Thyroid gland (tissue), 4 donors: ENCODE data around the gene RELCH. TPM values are rescaled to one million over a fixed set of nuclear protein-coding genes. Genes with fewer than 3 reads are reported as not detected.

Source experiments
- DNase-seq, 2 donors: peaks; one replicate each; pipeline ENCODE4 v3.0.0-alpha.2; 2019
- H3K27ac ChIP-seq, 3 donors: fragments of 200-600 bp; sonication (generic); 1 replicate in 2 of 3; 2 replicates in 1 of 3; pipeline ENCODE4 v1.5.1; 2016 to 2019; ENCODE audit warnings: mild to moderate bottlenecking in 1 of 3, moderate library complexity in 1 of 3
- H3K27me3 ChIP-seq: fragments of 200-600 bp; sonication (generic); one replicate; pipeline ENCODE4 v1.5.1; 2019
- H3K36me3 ChIP-seq, 2 donors: fragments of 200-600 bp; sonication (generic); one replicate each; pipeline ENCODE4 v1.5.1; 2016 to 2019
- H3K4me1 ChIP-seq, 2 donors: fragments of 200-600 bp; sonication (generic); one replicate each; pipeline ENCODE4 v1.5.1; 2017 to 2019
- H3K4me3 ChIP-seq, 3 donors: fragments of 200-600 bp; sonication (generic); replicated peaks in 1 of 3; 1 replicate in 2 of 3; 2 replicates in 1 of 3; pipeline ENCODE4 v1.5.1; 2016; ENCODE audit warnings: mild to moderate bottlenecking in 1 of 3
- H3K9me3 ChIP-seq: fragments of 200-600 bp; sonication (generic); one replicate; pipeline ENCODE4 v1.5.1; 2017
- POLR2A ChIP-seq, 2 donors: fragments of 450-650 bp; IDR thresholded peaks; one replicate each; pipeline ENCODE4 v1.6.1; 2017; ENCODE audit warnings: antibody characterized with exemption in 2 of 2, mild to moderate bottlenecking in 2 of 2, moderate library complexity in 1 of 2
- WGBS, 2 donors: methylation state at CpG; one replicate each; pipeline ENCODE4 v1.1.5; 2017; 5-methylcytosine and 5-hydroxymethylcytosine counted together
- intact Hi-C: fragments of 100-400 bp; cut with DNase I; formaldehyde crosslinking; loops from one replicate; pipeline ENCODE4 v1.15.1; 2023
- small RNA-seq: library from RNA; depleted of rRNA; stranded (forward); fragments of <200 nt; gene quantifications from one replicate; pipeline ENCODE3, GENCODE V24; 2016
- total RNA-seq, 4 donors: library from RNA; depleted of rRNA; stranded (reverse); fragments of >200 nt; gene quantifications; one replicate each; pipeline ENCODE4 v1.2.3, GENCODE V29; 2016
- TF ChIP-seq, protein P1 (sequence below), 6 experiments: fragments of 200-600 bp in 3 of 6; fragments of 450-650 bp in 3 of 6; sonication (generic) in 3 of 6; IDR thresholded peaks; one replicate each; pipeline ENCODE4 v1.5.1; 2016 to 2019; ENCODE audit warnings: antibody characterized with exemption in 6 of 6, mild to moderate bottlenecking in 2 of 6, inconsistent platforms in 1 of 6, moderate library complexity in 1 of 6

RELCH gene
- total RNA-seq, 4 donors from 2014 or later: 48.2 to 101 (median 56.9) TPM

- H3K4me3 ChIP-seq: no peak overlapping the region
- WGBS, 2 donors: 80 to 90% methylated on average over 5 of the region's 5 CpGs
- TF ChIP-seq, protein P1, sequence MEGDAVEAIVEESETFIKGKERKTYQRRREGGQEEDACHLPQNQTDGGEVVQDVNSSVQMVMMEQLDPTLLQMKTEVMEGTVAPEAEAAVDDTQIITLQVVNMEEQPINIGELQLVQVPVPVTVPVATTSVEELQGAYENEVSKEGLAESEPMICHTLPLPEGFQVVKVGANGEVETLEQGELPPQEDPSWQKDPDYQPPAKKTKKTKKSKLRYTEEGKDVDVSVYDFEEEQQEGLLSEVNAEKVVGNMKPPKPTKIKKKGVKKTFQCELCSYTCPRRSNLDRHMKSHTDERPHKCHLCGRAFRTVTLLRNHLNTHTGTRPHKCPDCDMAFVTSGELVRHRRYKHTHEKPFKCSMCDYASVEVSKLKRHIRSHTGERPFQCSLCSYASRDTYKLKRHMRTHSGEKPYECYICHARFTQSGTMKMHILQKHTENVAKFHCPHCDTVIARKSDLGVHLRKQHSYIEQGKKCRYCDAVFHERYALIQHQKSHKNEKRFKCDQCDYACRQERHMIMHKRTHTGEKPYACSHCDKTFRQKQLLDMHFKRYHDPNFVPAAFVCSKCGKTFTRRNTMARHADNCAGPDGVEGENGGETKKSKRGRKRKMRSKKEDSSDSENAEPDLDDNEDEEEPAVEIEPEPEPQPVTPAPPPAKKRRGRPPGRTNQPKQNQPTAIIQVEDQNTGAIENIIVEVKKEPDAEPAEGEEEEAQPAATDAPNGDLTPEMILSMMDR (IDR thresholded peaks at IDR 0.05): no peak
- no peak for TF ChIP-seq POLR2A (IDR thresholded peaks at IDR 0.05)
- intact Hi-C loops: no loop called here
- H3K36me3 ChIP-seq: no peaks in the 10 kb centered on the region
- no peak for DNase-seq
- no peak overlapping the region for H3K27ac ChIP-seq
- H3K9me3 ChIP-seq: no peaks in the 10 kb centered on the region
- no peaks in the 10 kb centered on the region for H3K4me1 ChIP-seq
- no peaks in the 10 kb centered on the region for H3K27me3 ChIP-seq
Measured at GRCh38 chr18:62357079-62357719, 170.1 kb downstream of the RELCH start.

Small RNA genes lying within 50 kb of the gene (small RNA-seq; reads per million reads assigned to genes)
- not detected for gene RF00019

Other genes with a start within 250 kb of the RELCH start
- 10 to 100 TPM; 34.2 to 84.9 (median 40.7) TPM for gene PIGN, start 199 bp upstream of the RELCH start, total RNA-seq
- gene TNFRSF11A, start 138.1 kb downstream of the RELCH start, total RNA-seq: 10 to 100 TPM in 1 of 4 donors, 1 to 10 TPM in 3; 3.3 to 11.6 (median 6.7) TPM